ENCODE measurements around the gene PRPF6. TPM values are rescaled to one million over a fixed set of nuclear protein-coding genes. Genes with fewer than 3 reads are reported as not detected.

Gene PRPF6
- total and polyA plus RNA-seq, 2 donors (not counting 3 experiments of a cell fraction or from before 2014, with no cell fraction given) = 35.3 to 67.4 TPM

- H3K9me3 ChIP-seq (replicated peaks; ENCODE audit: control insufficient read depth, insufficient read depth, low read length) = no peaks in the 10 kb centered on the region
- CTCF ChIA-PET = no interaction called here
- H3K9ac ChIP-seq (replicated peaks; ENCODE audit: extremely low read depth, insufficient read depth, low read length) = no peak overlapping the region
- dilution Hi-C loops (cut with MboI; ENCODE audit: extremely low pct_ligation_motif_present, low sequenced_read_pairs) = no loop called here
- H3K4me1 ChIP-seq (ENCODE audit: control insufficient read depth, extremely low read depth, insufficient read depth, low read length) = peaks cover 14% of the 10 kb centered on the region
- H2AFZ ChIP-seq (ENCODE audit: low read depth, low read length) = no peak overlapping the region
- H3K4me2 ChIP-seq (ENCODE audit: insufficient read depth, low read length) = no peak overlapping the region
- no peaks in the 10 kb centered on the region for H3K27me3 ChIP-seq (ENCODE audit: control insufficient read depth in 2 of 2, insufficient read depth in 2 of 2, low read length in 2 of 2)
- no peak overlapping the region for H3K4me3 ChIP-seq (replicated peaks in 1 of 3; ENCODE audit: insufficient read depth in 1 of 3, low read depth in 1 of 3, low read length in 3 of 3)
- H3K9me1 ChIP-seq (replicated peaks; ENCODE audit: control insufficient read depth, extremely low read depth, insufficient read depth, low read length) = no peaks in the 10 kb centered on the region
- no peak for DNase-seq (ENCODE audit: low read depth, low spot score)
- peaks cover 3 to 31% of the 10 kb centered on the region in 2 experiments for H3K36me3 ChIP-seq (ENCODE audit: control insufficient read depth in 2 of 2, extremely low read depth in 1 of 2, insufficient read depth in 2 of 2, low read length in 2 of 2)
- peaks cover 45% of the 10 kb centered on the region for H3K79me2 ChIP-seq (ENCODE audit: control insufficient read depth, insufficient read depth, low read length)
- POLR2A ChIA-PET = no interaction called here
- no TSS peak for BruUV-seq (replicated peaks)
- no peaks in the 10 kb centered on the region for H4K20me1 ChIP-seq (replicated peaks; ENCODE audit: control insufficient read depth, extremely low read depth, insufficient read depth, low read length)
- TF ChIP-seq CTCF (IDR thresholded peaks at IDR 0.05; ENCODE audit: extremely low read depth in 1 of 2, insufficient read depth in 1 of 2, low read depth in 1 of 2, low read length in 2 of 2) = no peak
- intact Hi-C loops (cut with micrococcal nuclease) = no loop called here
- H3K27ac ChIP-seq (ENCODE audit: insufficient read depth, low read depth, low read length) = no peak overlapping the region
- FAIRE-seq = no peak
Observed at GRCh38 chr20:63947638-63948456, 33.1 kb upstream of the PRPF6 start.

GRCh38 chr20:63950701-63951397, 30.1 kb upstream of the PRPF6 start:
- H3K27ac ChIP-seq (ENCODE audit: insufficient read depth, low read depth, low read length) = no peak overlapping the region
- intact Hi-C loops (cut with micrococcal nuclease) = no loop called here
- H3K4me3 ChIP-seq (replicated peaks in 1 of 3; ENCODE audit: insufficient read depth in 1 of 3, low read depth in 1 of 3, low read length in 3 of 3) = no peak overlapping the region

More at GRCh38 chr20:63950701-63951397, 30.1 kb upstream of the PRPF6 start:
- Histone ChIP-seq H3K36me3 (ENCODE audit: control insufficient read depth in 2 of 2, extremely low read depth in 1 of 2, insufficient read depth in 2 of 2, low read length in 2 of 2) (peaks cover 0 to 4% of the 10 kb centered on the region in 2 experiments), H3K27me3 (ENCODE audit: control insufficient read depth in 2 of 2, insufficient read depth in 2 of 2, low read length in 2 of 2) (no peaks in the 10 kb centered on the region), H3K4me1 (ENCODE audit: control insufficient read depth, extremely low read depth, insufficient read depth, low read length) (peaks cover 13% of the 10 kb centered on the region), H3K9me3 (replicated peaks; ENCODE audit: control insufficient read depth, insufficient read depth, low read length) (no peaks in the 10 kb centered on the region), H3K79me2 (ENCODE audit: control insufficient read depth, insufficient read depth, low read length) (peaks cover 67% of the 10 kb centered on the region), H2AFZ (ENCODE audit: low read depth, low read length) (no peak overlapping the region), H4K20me1 (replicated peaks; ENCODE audit: control insufficient read depth, extremely low read depth, insufficient read depth, low read length) (no peaks in the 10 kb centered on the region), H3K9me1 (replicated peaks; ENCODE audit: control insufficient read depth, extremely low read depth, insufficient read depth, low read length) (no peaks in the 10 kb centered on the region), H3K9ac (replicated peaks; ENCODE audit: extremely low read depth, insufficient read depth, low read length) (no peak overlapping the region), H3K4me2 (ENCODE audit: insufficient read depth, low read length) (no peak overlapping the region)
- ChIA-PET CTCF (interaction anchor here (0.9 kb wide), 1 partner anchor 413 kb away, joined by 4 read pairs; no protein-coding TSS in a partner anchor), POLR2A (no interaction called here)
- BruUV-seq (replicated peaks) = no TSS peak
- TF ChIP-seq MYC (IDR thresholded peaks at IDR 0.05; ENCODE audit: low read depth, low read length) = no peak
- no peak for TF ChIP-seq CTCF (IDR thresholded peaks at IDR 0.05; ENCODE audit: extremely low read depth in 1 of 2, insufficient read depth in 1 of 2, low read depth in 1 of 2, low read length in 2 of 2)
- TF ChIP-seq JUN (IDR thresholded peaks at IDR 0.05; ENCODE audit: borderline replicate concordance, insufficient read depth, insufficient read length, low read depth) = no peak
- no peak for TF ChIP-seq MAX (IDR thresholded peaks at IDR 0.05; ENCODE audit: insufficient read depth, insufficient read length)
- TF ChIP-seq POLR2A (IDR thresholded peaks at IDR 0.05; ENCODE audit: low read depth, low read length) = no peak
- TF ChIP-seq EZH2 (IDR thresholded peaks at IDR 0.05; ENCODE audit: borderline replicate concordance, low read depth, low read length, severe bottlenecking) = no peak
- no peak for TF ChIP-seq POLR2AphosphoS5 (IDR thresholded peaks at IDR 0.05; ENCODE audit: insufficient read depth, low read depth, low read length)
- TF ChIP-seq GATA2 (IDR thresholded peaks at IDR 0.05; ENCODE audit: insufficient read depth, insufficient read length, low read depth, low read length) = no peak
- TF ChIP-seq FOS (IDR thresholded peaks at IDR 0.05; ENCODE audit: borderline replicate concordance, insufficient read depth, low read length) = no peak
- dilution Hi-C loops (cut with MboI; ENCODE audit: extremely low pct_ligation_motif_present, low sequenced_read_pairs) = no loop called here
- FAIRE-seq (no peak), DNase-seq (ENCODE audit: low read depth, low spot score) (no peak)
